PC-3 (cell line): Measurements from ENCODE around the gene CYP39A1.

ENCODE experiments used
- EZH2phosphoT487 ChIP-seq: fragments of 300-600 bp; sonication (generic); IDR thresholded peaks from 2 replicates; pipeline ENCODE4 v1.6.1; 2018; ENCODE audit warnings: mild to moderate bottlenecking, antibody characterized with exemption, low read length, borderline replicate concordance
- TF ChIP-seq, protein P1 (sequence below): fragments of 300-600 bp; sonication (generic); conservative IDR thresholded peaks from 2 replicates; pipeline ENCODE4 v1.5.1; 2017; ENCODE audit warnings: antibody characterized with exemption, low read depth, mild to moderate bottlenecking, low read length

DNA sequence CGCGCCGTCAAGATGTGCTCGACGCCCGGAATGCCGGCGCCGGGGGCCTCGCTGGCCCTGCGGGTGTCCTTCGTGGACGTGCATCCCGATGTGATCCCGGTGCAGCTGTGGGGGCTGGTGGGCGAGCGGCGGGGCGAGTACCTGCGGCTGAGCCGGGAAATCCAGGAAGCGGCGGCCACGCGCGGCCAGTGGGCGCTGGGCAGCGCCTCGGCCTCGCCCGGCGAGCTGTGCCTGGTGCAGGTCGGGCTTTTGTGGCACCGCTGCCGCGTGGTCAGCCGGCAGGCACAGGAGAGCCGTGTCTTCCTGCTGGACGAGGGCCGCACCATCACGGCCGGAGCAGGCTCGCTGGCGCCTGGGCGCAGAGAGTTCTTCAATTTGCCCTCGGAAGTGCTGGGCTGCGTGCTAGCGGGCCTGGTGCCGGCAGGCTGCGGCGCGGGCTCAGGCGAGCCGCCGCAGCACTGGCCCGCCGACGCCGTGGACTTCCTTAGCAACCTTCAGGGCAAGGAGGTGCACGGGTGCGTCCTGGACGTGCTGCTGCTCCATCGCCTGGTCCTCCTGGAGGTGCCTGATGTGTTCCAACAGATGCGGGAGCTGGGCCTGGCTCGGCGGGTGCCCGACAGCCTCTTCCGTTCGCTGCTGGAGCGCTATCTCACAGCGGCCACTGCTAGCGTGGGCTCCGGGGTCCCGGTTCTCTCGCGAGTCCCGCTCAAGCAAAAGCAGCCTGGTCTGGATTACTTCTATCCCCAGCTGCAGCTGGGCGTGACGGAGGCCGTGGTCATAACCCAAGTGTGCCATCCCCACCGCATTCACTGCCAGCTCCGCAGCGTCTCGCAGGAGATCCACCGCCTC is 35.7 kb upstream of the CYP39A1 start:
- TF ChIP-seq, protein P1, sequence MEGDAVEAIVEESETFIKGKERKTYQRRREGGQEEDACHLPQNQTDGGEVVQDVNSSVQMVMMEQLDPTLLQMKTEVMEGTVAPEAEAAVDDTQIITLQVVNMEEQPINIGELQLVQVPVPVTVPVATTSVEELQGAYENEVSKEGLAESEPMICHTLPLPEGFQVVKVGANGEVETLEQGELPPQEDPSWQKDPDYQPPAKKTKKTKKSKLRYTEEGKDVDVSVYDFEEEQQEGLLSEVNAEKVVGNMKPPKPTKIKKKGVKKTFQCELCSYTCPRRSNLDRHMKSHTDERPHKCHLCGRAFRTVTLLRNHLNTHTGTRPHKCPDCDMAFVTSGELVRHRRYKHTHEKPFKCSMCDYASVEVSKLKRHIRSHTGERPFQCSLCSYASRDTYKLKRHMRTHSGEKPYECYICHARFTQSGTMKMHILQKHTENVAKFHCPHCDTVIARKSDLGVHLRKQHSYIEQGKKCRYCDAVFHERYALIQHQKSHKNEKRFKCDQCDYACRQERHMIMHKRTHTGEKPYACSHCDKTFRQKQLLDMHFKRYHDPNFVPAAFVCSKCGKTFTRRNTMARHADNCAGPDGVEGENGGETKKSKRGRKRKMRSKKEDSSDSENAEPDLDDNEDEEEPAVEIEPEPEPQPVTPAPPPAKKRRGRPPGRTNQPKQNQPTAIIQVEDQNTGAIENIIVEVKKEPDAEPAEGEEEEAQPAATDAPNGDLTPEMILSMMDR = no peak
- no peak for TF ChIP-seq EZH2phosphoT487
